ENCODE data around the gene GABBR1.

The GABBR1 gene

GRCh38 chr6:29653452-29654038, 20.6 kb upstream of the GABBR1 start:
- peak; percentile 50 to 72 for DNase-seq

- DNase-seq: no peak
Observed at GRCh38 chr6:29652198-29652584, 19.2 kb upstream of the GABBR1 start.

- peak; percentile 17 to 62 for DNase-seq
Observed at GRCh38 chr6:29651413-29652197, 18.6 kb upstream of the GABBR1 start.

GRCh38 chr6:29649701-29650673, 17.0 kb upstream of the GABBR1 start:
- DNase-seq: peak; percentile 99

- peak; percentile 53 to 63 for DNase-seq
Observed at GRCh38 chr6:29647927-29648642, 15.1 kb upstream of the GABBR1 start.

GRCh38 chr6:29641430-29642148, 8.6 kb upstream of the GABBR1 start:
- DNase-seq: peak; percentile 46 to 66

- no peak for DNase-seq
Observed at GRCh38 chr6:29637247-29637646, 4.3 kb upstream of the GABBR1 start.

- DNase-seq: no peak
Observed at GRCh38 chr6:29633534-29633905, 537 bp upstream of the GABBR1 start.

GRCh38 chr6:29631860-29632731, 887 bp downstream of the GABBR1 start:
- DNase-seq: no peak

GRCh38 chr6:29631209-29631810, 1.7 kb downstream of the GABBR1 start:
- DNase-seq: no peak

GRCh38 chr6:29630315-29630714, 2.7 kb downstream of the GABBR1 start:
- no peak for DNase-seq

- no peak for DNase-seq
Observed at GRCh38 chr6:29629571-29629970, 3.4 kb downstream of the GABBR1 start.

GRCh38 chr6:29628419-29629281, 4.3 kb downstream of the GABBR1 start:
- DNase-seq: peak in 1 of 2 donors; percentile 29

GRCh38 chr6:29627755-29628418, 5.1 kb downstream of the GABBR1 start:
- peak; percentile 13 to 36 for DNase-seq

- no peak for DNase-seq
Observed at GRCh38 chr6:29626948-29627754, 5.8 kb downstream of the GABBR1 start.

GRCh38 chr6:29625337-29625930, 7.5 kb downstream of the GABBR1 start:
- DNase-seq: no peak

GRCh38 chr6:29624520-29624961, 8.4 kb downstream of the GABBR1 start:
- no peak for DNase-seq

Measured in inflammatory macrophage (primary cell).